Measurements from ENCODE around the gene AQR.
"Not testable (repeated sequence)": the region's sequence is repeated elsewhere in the genome, so short reads cannot be mapped to it uniquely, and the experiment has no call there.

AQR gene

GRCh38 chr15:34942363-34942762 is 27.2 kb downstream of the AQR start:
- H3K27me3 Mint-ChIP-seq (ENCODE audit: low read depth): no peaks in the 10 kb centered on the region

DNA sequence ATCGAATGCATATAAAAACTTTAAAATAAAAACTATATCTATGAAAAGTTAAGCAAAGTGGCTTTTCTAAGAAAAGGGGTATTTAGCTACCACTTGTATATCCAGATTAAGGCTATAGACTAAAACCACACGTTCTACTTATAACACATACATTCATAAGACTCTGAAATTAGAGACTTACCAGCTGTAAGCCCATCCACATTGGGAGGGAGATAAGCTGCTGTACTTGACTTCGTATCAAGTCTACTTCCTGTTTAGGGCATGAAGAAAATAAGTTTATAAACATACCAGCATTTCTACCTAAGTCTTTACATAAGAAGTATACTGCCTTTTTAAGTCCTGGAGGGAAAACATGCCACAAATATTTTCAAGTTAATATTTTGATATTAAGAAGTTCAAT is 27.7 kb downstream of the AQR start:
- Mint-ChIP-seq H3K36me3 (ENCODE audit: low read depth) (peaks cover 33% of the 10 kb centered on the region), H3K27ac (no peak overlapping the region)

More at GRCh38 chr15:34942363-34942762, 27.2 kb downstream of the AQR start:
- Mint-ChIP-seq H3K4me3 (no peak overlapping the region), H3K36me3 (ENCODE audit: low read depth) (peaks cover 33% of the 10 kb centered on the region), H3K9me3 (no peaks in the 10 kb centered on the region), H3K27ac (no peak overlapping the region), H3K4me1 (ENCODE audit: low read depth) (no peaks in the 10 kb centered on the region)
- DNase-seq (ENCODE audit: low spot score): no peak

GRCh38 chr15:34941185-34941698 is 28.3 kb downstream of the AQR start:
- Mint-ChIP-seq H3K4me3 (no peak overlapping the region), H3K27ac (no peak overlapping the region), H3K4me1 (ENCODE audit: low read depth) (no peaks in the 10 kb centered on the region), H3K27me3 (ENCODE audit: low read depth) (no peaks in the 10 kb centered on the region), H3K36me3 (ENCODE audit: low read depth) (peaks cover 34% of the 10 kb centered on the region), H3K9me3 (no peaks in the 10 kb centered on the region)
- DNase-seq (ENCODE audit: low spot score): no peak

More for the DNA sequence above, 27.7 kb downstream of the AQR start:
- H3K4me3 Mint-ChIP-seq: no peak overlapping the region
- DNase-seq (ENCODE audit: low spot score): no peak
- H3K9me3 Mint-ChIP-seq: no peaks in the 10 kb centered on the region
- no peaks in the 10 kb centered on the region for H3K27me3 Mint-ChIP-seq (ENCODE audit: low read depth)
- no peaks in the 10 kb centered on the region for H3K4me1 Mint-ChIP-seq (ENCODE audit: low read depth)

DNA sequence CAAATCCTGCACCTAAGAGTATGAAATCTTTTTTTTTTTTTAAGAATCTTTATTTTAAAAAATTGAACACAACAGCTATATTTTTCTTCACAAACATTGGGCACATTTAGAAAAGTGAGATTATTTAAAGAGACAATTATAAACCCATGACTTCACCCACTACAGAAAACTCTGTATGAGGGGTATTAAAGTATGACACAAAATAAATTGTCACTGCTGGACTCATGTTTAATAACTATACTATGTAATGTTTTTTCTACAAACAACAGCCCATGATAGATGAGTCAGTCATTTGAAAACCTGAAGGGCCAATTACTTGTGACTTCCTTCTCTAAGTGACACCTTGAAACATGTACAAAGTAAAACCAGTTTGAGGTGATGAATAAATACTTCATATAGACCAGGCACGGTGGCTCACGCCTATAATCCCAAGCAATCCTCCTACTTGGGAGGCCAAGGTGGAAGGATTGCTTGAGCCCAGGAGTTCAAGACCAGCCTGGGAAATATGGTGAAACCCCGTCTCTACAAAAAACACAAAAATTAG is 36.0 kb downstream of the AQR start:
- Mint-ChIP-seq H3K4me1 (ENCODE audit: low read depth) (peaks cover 2% of the 10 kb centered on the region), H3K27me3 (ENCODE audit: low read depth) (no peaks in the 10 kb centered on the region), H3K4me3 (no peak overlapping the region), H3K36me3 (ENCODE audit: low read depth) (peaks cover 40% of the 10 kb centered on the region), H3K27ac (peak overlapping the region; percentile 26), H3K9me3 (no peaks in the 10 kb centered on the region)
- DNase-seq (ENCODE audit: low spot score): no peak

DNA sequence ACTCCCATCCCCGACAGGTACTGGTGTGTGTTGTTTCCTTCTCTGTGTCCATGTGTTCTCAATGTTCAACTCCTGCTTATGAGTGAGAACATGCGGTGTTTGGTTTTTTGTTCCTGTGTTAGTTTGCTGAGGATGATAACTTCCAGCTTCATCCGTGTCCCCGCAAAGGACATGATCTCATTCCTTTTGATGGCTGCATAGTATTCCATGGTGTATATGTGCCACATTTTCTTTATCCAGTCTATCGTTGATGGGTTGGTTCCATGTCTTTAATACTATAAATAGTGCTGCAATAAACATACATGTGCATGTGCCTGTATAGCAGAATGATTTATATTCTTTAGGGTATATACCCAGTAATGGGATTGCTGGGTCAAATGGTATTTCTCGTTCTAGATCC is 41.2 kb downstream of the AQR start:
- peaks cover 47% of the 10 kb centered on the region for H3K36me3 Mint-ChIP-seq (ENCODE audit: low read depth)

DNA sequence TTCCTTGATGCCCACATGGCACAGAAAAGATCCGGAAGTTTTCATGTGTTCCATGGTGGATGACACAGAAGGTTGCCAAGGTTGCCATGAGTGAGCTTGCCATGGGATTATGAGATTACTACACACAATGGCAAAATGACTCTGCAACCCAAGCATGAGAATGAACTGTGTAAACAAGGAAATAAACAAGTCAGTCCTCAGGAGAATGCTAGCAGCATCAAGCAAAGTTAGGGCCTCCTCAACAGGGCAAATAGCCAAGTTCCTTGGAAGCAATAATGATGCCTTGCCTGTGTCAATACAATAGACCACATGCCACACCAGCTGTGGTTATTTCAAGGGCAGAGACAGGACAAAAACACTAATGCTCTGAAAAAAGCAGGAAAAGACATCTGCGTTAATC is 41.8 kb downstream of the AQR start:
- H3K4me1 Mint-ChIP-seq (ENCODE audit: low read depth): no peaks in the 10 kb centered on the region
- DNase-seq (ENCODE audit: low spot score): no peak
- peaks cover 42% of the 10 kb centered on the region for H3K36me3 Mint-ChIP-seq (ENCODE audit: low read depth)
- H3K27me3 Mint-ChIP-seq (ENCODE audit: low read depth): no peaks in the 10 kb centered on the region
- H3K9me3 Mint-ChIP-seq: no peaks in the 10 kb centered on the region
- no peak overlapping the region for H3K4me3 Mint-ChIP-seq
- no peak overlapping the region for H3K27ac Mint-ChIP-seq

More for the DNA sequence above, 41.2 kb downstream of the AQR start:
- H3K9me3 Mint-ChIP-seq; H3K27ac Mint-ChIP-seq; H3K27me3 Mint-ChIP-seq (ENCODE audit: low read depth); DNase-seq (ENCODE audit: low spot score); H3K4me3 Mint-ChIP-seq; H3K4me1 Mint-ChIP-seq (ENCODE audit: low read depth): not testable (repeated sequence)

DNA sequence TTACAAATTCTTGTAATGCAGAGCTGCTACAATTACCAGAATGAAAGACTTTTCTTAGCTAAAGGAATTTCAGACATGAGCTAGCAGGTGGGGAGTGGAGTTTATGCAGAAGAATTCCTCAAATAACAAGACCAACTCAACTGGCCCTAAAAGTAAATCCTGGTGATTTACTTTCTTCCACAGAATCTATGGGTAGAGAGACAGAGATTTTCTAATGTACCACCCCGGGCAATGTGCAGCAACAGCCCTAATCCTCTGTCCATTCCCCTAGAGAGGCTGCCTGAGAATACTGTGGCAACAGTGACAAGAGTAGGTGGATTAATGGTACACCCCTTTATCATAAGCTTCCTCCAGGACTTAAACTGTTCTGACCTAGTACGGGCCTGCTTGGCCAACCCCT is 55.2 kb downstream of the AQR start:
- no peak overlapping the region for H3K27ac Mint-ChIP-seq
- no peaks in the 10 kb centered on the region for H3K9me3 Mint-ChIP-seq
- H3K36me3 Mint-ChIP-seq (ENCODE audit: low read depth): peaks cover 60% of the 10 kb centered on the region
- no peak overlapping the region for H3K4me3 Mint-ChIP-seq
- H3K4me1 Mint-ChIP-seq (ENCODE audit: low read depth): no peaks in the 10 kb centered on the region
- no peak for DNase-seq (ENCODE audit: low spot score)
- H3K27me3 Mint-ChIP-seq (ENCODE audit: low read depth): no peaks in the 10 kb centered on the region

GRCh38 chr15:34905047-34905446 is 64.5 kb downstream of the AQR start:
- peaks cover 36% of the 10 kb centered on the region for H3K36me3 Mint-ChIP-seq (ENCODE audit: low read depth)
- no peaks in the 10 kb centered on the region for H3K9me3 Mint-ChIP-seq
- no peak overlapping the region for H3K27ac Mint-ChIP-seq
- DNase-seq (ENCODE audit: low spot score): no peak
- H3K4me1 Mint-ChIP-seq (ENCODE audit: low read depth): no peaks in the 10 kb centered on the region
- no peaks in the 10 kb centered on the region for H3K27me3 Mint-ChIP-seq (ENCODE audit: low read depth)
- no peak overlapping the region for H3K4me3 Mint-ChIP-seq

GRCh38 chr15:34904527-34904926 is 65.0 kb downstream of the AQR start:
- H3K27ac Mint-ChIP-seq: no peak overlapping the region

GRCh38 chr15:34900748-34901147 is 68.8 kb downstream of the AQR start:
- no peaks in the 10 kb centered on the region for H3K9me3 Mint-ChIP-seq
- no peak overlapping the region for H3K4me3 Mint-ChIP-seq
- H3K27ac Mint-ChIP-seq: no peak overlapping the region
- no peak for DNase-seq (ENCODE audit: low spot score)
- H3K36me3 Mint-ChIP-seq (ENCODE audit: low read depth): peaks cover 40% of the 10 kb centered on the region
- H3K4me1 Mint-ChIP-seq (ENCODE audit: low read depth): no peaks in the 10 kb centered on the region
- no peaks in the 10 kb centered on the region for H3K27me3 Mint-ChIP-seq (ENCODE audit: low read depth)

More at GRCh38 chr15:34904527-34904926, 65.0 kb downstream of the AQR start:
- DNase-seq (ENCODE audit: low spot score): no peak
- Mint-ChIP-seq H3K4me1 (ENCODE audit: low read depth) (no peaks in the 10 kb centered on the region), H3K36me3 (ENCODE audit: low read depth) (peaks cover 36% of the 10 kb centered on the region), H3K27me3 (ENCODE audit: low read depth) (no peaks in the 10 kb centered on the region), H3K4me3 (no peak overlapping the region), H3K9me3 (no peaks in the 10 kb centered on the region)

GRCh38 chr15:34896183-34896582 is 73.4 kb downstream of the AQR start:
- H3K27ac Mint-ChIP-seq: no peak overlapping the region
- peaks cover 60% of the 10 kb centered on the region for H3K36me3 Mint-ChIP-seq (ENCODE audit: low read depth)
- DNase-seq (ENCODE audit: low spot score): no peak
- no peaks in the 10 kb centered on the region for H3K4me1 Mint-ChIP-seq (ENCODE audit: low read depth)
- H3K9me3 Mint-ChIP-seq: peaks cover 26% of the 10 kb centered on the region
- no peak overlapping the region for H3K4me3 Mint-ChIP-seq
- no peaks in the 10 kb centered on the region for H3K27me3 Mint-ChIP-seq (ENCODE audit: low read depth)

- peaks cover 26% of the 10 kb centered on the region for H3K9me3 Mint-ChIP-seq
- no peak overlapping the region for H3K4me3 Mint-ChIP-seq
- H3K4me1 Mint-ChIP-seq (ENCODE audit: low read depth): no peaks in the 10 kb centered on the region
- no peaks in the 10 kb centered on the region for H3K27me3 Mint-ChIP-seq (ENCODE audit: low read depth)
- peaks cover 66% of the 10 kb centered on the region for H3K36me3 Mint-ChIP-seq (ENCODE audit: low read depth)
- no peak for DNase-seq (ENCODE audit: low spot score)
- no peak overlapping the region for H3K27ac Mint-ChIP-seq
Observed at GRCh38 chr15:34893967-34894366, 75.6 kb downstream of the AQR start.

GRCh38 chr15:34892963-34893591 is 76.5 kb downstream of the AQR start:
- H3K4me1 Mint-ChIP-seq (ENCODE audit: low read depth): no peaks in the 10 kb centered on the region
- no peaks in the 10 kb centered on the region for H3K27me3 Mint-ChIP-seq (ENCODE audit: low read depth)
- no peak overlapping the region for H3K27ac Mint-ChIP-seq
- peaks cover 26% of the 10 kb centered on the region for H3K9me3 Mint-ChIP-seq
- H3K36me3 Mint-ChIP-seq (ENCODE audit: low read depth): peaks cover 64% of the 10 kb centered on the region
- H3K4me3 Mint-ChIP-seq: no peak overlapping the region
- no peak for DNase-seq (ENCODE audit: low spot score)

DNA sequence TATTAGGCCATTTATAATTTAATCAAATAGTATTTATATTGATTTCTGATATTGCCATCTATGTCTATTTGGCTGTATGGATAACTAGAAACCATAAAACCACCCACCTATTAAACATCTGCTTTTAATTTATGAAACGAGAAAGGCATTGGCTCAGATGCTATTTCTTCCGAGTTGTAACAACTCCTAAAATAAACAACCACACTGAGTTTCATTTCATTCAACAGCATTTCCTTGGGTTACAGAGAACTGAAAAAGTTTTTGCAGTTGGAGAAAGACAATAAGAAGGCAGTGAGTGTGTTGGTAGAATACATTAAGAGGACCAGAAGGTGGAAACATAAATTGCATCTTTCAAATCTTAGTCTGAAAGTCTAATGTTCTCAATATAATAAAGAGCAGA is 79.1 kb downstream of the AQR start:
- no peak for DNase-seq (ENCODE audit: low spot score)
- Mint-ChIP-seq H3K9me3 (peaks cover 26% of the 10 kb centered on the region), H3K36me3 (ENCODE audit: low read depth) (peaks cover 62% of the 10 kb centered on the region), H3K27me3 (ENCODE audit: low read depth) (no peaks in the 10 kb centered on the region), H3K4me1 (ENCODE audit: low read depth) (peaks cover 4% of the 10 kb centered on the region), H3K27ac (no peak overlapping the region), H3K4me3 (no peak overlapping the region)

GRCh38 chr15:34889476-34889875 is 80.1 kb downstream of the AQR start:
- H3K27me3 Mint-ChIP-seq (ENCODE audit: low read depth): no peaks in the 10 kb centered on the region
- peaks cover 4% of the 10 kb centered on the region for H3K4me1 Mint-ChIP-seq (ENCODE audit: low read depth)
- no peak for DNase-seq (ENCODE audit: low spot score)
- peaks cover 24% of the 10 kb centered on the region for H3K9me3 Mint-ChIP-seq
- H3K4me3 Mint-ChIP-seq: no peak overlapping the region
- peaks cover 64% of the 10 kb centered on the region for H3K36me3 Mint-ChIP-seq (ENCODE audit: low read depth)
- H3K27ac Mint-ChIP-seq: no peak overlapping the region
